ENCODE results near the gene GRM4. TPM values are rescaled to one million over a fixed set of nuclear protein-coding genes. Genes with fewer than 3 reads are reported as not detected.

GRM4 gene
- total RNA-seq, 1 experiment from 2014 or later = not detected

DNA sequence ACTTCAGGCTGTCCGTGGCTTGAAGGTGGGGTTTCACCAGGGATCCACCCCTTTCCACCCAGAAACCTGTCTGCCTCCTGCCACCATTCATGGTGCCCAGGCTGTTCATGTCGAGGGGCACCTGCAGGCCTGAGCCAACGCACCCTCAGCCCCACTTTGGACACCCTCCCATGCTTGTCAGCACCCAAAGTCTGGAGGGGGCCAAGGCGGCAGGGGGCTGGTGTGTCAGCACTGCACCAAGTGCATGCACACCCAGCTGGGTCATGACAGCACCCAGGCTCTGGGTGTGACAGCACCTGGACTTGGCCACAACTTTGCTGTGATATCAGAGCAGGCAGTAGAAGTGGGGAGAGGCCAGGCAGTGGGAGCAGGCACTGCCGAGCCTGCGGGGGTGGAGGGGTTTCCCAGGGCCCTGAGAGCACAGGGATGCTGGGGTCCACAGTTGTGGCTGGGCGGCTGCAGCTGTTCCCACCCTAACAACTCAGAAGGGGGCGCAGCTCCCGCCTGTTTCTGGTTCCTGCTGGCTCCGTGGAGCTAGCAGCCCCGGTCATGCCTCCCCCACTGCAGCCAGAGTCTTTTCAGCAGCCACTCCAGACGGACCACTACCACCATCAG lies 33.3 kb upstream of the GRM4 start:
- intact Hi-C loops (cut with micrococcal nuclease) = no loop called here
- H3K36me3 Mint-ChIP-seq (ENCODE audit: insufficient read depth, unreplicated experiment) = no peaks in the 10 kb centered on the region
- POLR2A ChIA-PET = no interaction called here
- H3K4me3 Mint-ChIP-seq (ENCODE audit: unreplicated experiment) = no peak overlapping the region
- CTCF ChIA-PET = interaction anchor here (1.4 kb wide), 1 partner anchor 17 kb away, joined by 6 read pairs; no protein-coding TSS in a partner anchor
- BruUV-seq (replicated peaks) = no TSS peak
- TF ChIP-seq, protein P1, sequence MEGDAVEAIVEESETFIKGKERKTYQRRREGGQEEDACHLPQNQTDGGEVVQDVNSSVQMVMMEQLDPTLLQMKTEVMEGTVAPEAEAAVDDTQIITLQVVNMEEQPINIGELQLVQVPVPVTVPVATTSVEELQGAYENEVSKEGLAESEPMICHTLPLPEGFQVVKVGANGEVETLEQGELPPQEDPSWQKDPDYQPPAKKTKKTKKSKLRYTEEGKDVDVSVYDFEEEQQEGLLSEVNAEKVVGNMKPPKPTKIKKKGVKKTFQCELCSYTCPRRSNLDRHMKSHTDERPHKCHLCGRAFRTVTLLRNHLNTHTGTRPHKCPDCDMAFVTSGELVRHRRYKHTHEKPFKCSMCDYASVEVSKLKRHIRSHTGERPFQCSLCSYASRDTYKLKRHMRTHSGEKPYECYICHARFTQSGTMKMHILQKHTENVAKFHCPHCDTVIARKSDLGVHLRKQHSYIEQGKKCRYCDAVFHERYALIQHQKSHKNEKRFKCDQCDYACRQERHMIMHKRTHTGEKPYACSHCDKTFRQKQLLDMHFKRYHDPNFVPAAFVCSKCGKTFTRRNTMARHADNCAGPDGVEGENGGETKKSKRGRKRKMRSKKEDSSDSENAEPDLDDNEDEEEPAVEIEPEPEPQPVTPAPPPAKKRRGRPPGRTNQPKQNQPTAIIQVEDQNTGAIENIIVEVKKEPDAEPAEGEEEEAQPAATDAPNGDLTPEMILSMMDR (IDR thresholded peaks at IDR 0.05; ENCODE audit: unreplicated experiment) = no peak
- peaks cover 8% of the 10 kb centered on the region for H3K9me3 Mint-ChIP-seq (ENCODE audit: unreplicated experiment)
- no peaks in the 10 kb centered on the region for H3K27me3 Mint-ChIP-seq (ENCODE audit: insufficient read depth, unreplicated experiment)
- no peak for DNase-seq (ENCODE audit: unreplicated experiment)
- no peak overlapping the region for H3K27ac Mint-ChIP-seq (ENCODE audit: low read depth, unreplicated experiment)
- H3K4me1 Mint-ChIP-seq (ENCODE audit: insufficient read depth, unreplicated experiment) = no peaks in the 10 kb centered on the region

DNA sequence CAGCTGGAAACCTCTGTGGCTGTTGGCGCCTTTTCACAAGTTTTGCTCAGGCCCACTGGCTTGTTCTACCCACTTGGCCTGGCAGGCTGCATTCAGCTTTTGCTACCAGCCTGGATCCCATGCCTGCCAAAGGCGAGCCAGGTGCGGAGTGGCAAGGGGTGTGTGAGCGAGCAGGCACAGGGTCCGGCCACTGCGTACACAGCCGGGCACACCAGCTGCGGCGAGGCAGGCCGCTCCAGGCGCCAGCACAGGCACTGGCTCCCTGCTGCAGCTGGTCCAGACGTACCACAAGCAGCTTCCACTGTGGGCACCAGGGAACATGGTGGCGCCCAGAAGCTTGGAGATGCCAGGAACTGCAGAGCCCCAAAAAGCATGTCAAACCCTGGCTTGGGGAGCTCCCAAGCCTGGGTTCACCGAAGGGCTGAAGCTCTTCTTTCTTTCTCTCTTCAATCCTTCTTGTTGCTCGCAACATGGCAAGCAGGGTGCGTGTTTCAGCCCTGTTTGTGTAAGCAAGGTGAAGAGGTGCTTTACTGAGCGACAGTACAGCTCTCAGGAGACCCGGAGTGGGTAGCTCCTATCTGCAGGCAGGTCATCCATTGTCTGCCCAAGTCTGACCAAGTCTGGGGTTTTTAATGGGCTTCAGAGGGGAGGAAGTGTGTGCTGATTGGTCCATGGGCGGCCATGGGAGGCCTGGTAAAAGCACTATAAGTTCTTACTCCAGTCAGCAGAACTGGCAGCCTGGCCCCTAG lies 32.6 kb upstream of the GRM4 start:
- Mint-ChIP-seq H3K4me3 (ENCODE audit: unreplicated experiment) (no peak overlapping the region), H3K27me3 (ENCODE audit: insufficient read depth, unreplicated experiment) (no peaks in the 10 kb centered on the region), H3K9me3 (ENCODE audit: unreplicated experiment) (peaks cover 8% of the 10 kb centered on the region), H3K36me3 (ENCODE audit: insufficient read depth, unreplicated experiment) (no peaks in the 10 kb centered on the region), H3K27ac (ENCODE audit: low read depth, unreplicated experiment) (no peak overlapping the region), H3K4me1 (ENCODE audit: insufficient read depth, unreplicated experiment) (no peaks in the 10 kb centered on the region)
- DNase-seq (ENCODE audit: unreplicated experiment) = no peak
- ChIA-PET POLR2A (no interaction called here), CTCF (interaction anchor here (0.6 to 1.4 kb wide), 2 partner anchors 18 to 478 kb away, joined by 3 to 6 read pairs; no protein-coding TSS in a partner anchor)
- TF ChIP-seq, protein P1 (IDR thresholded peaks at IDR 0.05; ENCODE audit: unreplicated experiment) = no peak
- BruUV-seq (replicated peaks) = no TSS peak
- intact Hi-C loops (cut with micrococcal nuclease) = no loop called here

DNA sequence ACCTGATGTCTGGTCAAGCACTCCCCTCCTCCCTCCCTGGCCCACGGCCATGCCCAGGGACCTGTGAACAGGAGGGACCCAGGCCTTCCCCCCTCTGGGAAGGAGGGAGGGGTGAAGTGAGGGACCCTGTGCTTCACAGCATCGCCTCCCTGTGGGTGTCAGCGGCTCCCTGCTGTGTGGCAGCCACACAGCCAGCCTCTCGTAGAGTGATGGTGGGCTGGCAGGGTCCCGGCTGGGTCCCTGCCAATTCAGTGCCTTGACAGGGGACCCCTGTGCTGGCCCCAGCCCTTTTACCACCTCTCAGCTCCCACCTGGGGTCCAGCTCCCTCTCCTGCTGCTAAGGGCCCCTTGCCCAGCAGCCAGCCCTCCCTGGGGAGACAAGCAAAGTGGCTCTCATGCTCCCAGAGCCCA lies 31.3 kb upstream of the GRM4 start:
- no peak for DNase-seq (ENCODE audit: unreplicated experiment)
- H3K4me1 Mint-ChIP-seq (ENCODE audit: insufficient read depth, unreplicated experiment) = peaks cover 7% of the 10 kb centered on the region
- intact Hi-C loops (cut with micrococcal nuclease) = no loop called here
- CTCF ChIA-PET = interaction anchor here (0.6 to 1.5 kb wide), 2 partner anchors 13 to 54 kb away, joined by 3 to 4 read pairs; no protein-coding TSS in a partner anchor
- H3K36me3 Mint-ChIP-seq (ENCODE audit: insufficient read depth, unreplicated experiment) = no peaks in the 10 kb centered on the region
- H3K27me3 Mint-ChIP-seq (ENCODE audit: insufficient read depth, unreplicated experiment) = no peaks in the 10 kb centered on the region
- TF ChIP-seq, protein P1 (IDR thresholded peaks at IDR 0.05; ENCODE audit: unreplicated experiment) = no peak
- no peaks in the 10 kb centered on the region for H3K9me3 Mint-ChIP-seq (ENCODE audit: unreplicated experiment)
- no peak overlapping the region for H3K27ac Mint-ChIP-seq (ENCODE audit: low read depth, unreplicated experiment)
- H3K4me3 Mint-ChIP-seq (ENCODE audit: unreplicated experiment) = no peak overlapping the region
- BruUV-seq (replicated peaks) = no TSS peak
- POLR2A ChIA-PET = interaction anchor here (0.7 kb wide), 1 partner anchor 404 kb away, joined by 4 read pairs; no protein-coding TSS in a partner anchor

DNA sequence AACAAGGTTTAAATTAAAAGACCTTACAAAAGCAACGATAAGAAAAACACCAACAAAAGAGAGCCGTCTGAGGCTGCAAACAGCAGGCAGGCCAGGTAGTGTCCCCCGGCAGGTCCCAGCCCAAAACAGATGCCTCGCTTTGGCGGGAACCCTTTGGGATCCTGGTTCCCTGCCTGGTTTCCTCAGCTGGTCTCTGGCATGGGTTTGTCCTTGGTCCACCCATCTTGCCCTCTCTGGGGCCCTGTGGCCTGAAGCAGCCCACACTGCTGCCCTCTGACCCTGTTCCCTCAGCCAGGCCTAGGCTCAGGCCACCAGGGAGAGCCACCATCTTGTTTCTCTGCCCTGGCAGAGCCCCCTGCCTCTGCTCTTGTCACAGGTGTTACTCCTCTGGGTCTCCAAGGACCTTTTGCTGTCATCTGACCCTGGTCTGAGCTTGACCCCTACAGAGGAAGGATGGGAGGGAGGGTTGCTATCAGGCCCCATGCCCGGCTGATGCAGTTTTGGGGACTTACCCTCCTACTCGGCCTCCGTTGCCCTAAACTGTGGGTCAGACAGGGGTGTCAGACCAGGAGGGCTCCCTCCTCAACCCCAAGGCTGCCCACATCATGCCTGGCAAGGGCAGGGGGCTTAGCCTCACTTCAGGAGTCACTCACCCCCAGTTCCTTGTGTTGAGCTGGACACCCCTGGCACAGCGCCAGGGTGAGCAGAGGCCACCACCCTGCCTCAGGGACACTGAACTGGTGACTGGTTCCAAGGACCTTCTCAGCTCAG lies 30.6 kb upstream of the GRM4 start:
- POLR2A ChIA-PET = interaction anchor here (0.6 kb wide), 1 partner anchor 125 kb away, joined by 3 read pairs; no protein-coding TSS in a partner anchor
- peaks cover 7% of the 10 kb centered on the region for H3K4me1 Mint-ChIP-seq (ENCODE audit: insufficient read depth, unreplicated experiment)
- intact Hi-C loops (cut with micrococcal nuclease) = no loop called here
- H3K36me3 Mint-ChIP-seq (ENCODE audit: insufficient read depth, unreplicated experiment) = no peaks in the 10 kb centered on the region
- CTCF ChIA-PET = interaction anchor here (0.6 to 1.5 kb wide), 2 partner anchors 13 to 55 kb away, joined by 3 to 4 read pairs; no protein-coding TSS in a partner anchor
- DNase-seq (ENCODE audit: unreplicated experiment) = no peak
- H3K27ac Mint-ChIP-seq (ENCODE audit: low read depth, unreplicated experiment) = no peak overlapping the region
- no TSS peak for BruUV-seq (replicated peaks)
- no peaks in the 10 kb centered on the region for H3K27me3 Mint-ChIP-seq (ENCODE audit: insufficient read depth, unreplicated experiment)
- H3K4me3 Mint-ChIP-seq (ENCODE audit: unreplicated experiment) = no peak overlapping the region
- no peaks in the 10 kb centered on the region for H3K9me3 Mint-ChIP-seq (ENCODE audit: unreplicated experiment)
- TF ChIP-seq, protein P1 (IDR thresholded peaks at IDR 0.05; ENCODE audit: unreplicated experiment) = no peak

Measured in MCF 10A (cell line).